IMR-90 (cell line): ENCODE data around the gene ANK3. TPM values are rescaled to one million over a fixed set of nuclear protein-coding genes. Genes with fewer than 3 reads are reported as not detected.

Source experiments
- ATAC-seq: fragments of 200-7000 bp; cut with Tn5 transposase; 2 replicates; pipeline ENCODE4 v1.9.1; 2020; ENCODE audit warnings: low read depth, mild to moderate bottlenecking, moderate library complexity
- BruUV-seq: library from RNA; stranded (reverse); fragments of 400-500 nt; replicated peaks from 2 replicates; lab custom pipeline; 2021; lab: Mats Ljungman, UMichigan
- CTCF ChIA-PET: fragments of 300-600 bp; formaldehyde crosslinking; extraction: SDS; loops from one replicate; lab custom pipeline; 2021; ENCODE audit warnings: antibody characterized with exemption; lab: Yijun Ruan, JAX
- POLR2A ChIA-PET: fragments of 300-600 bp; sonication (Branson Sonifier 250); formaldehyde crosslinking; loops from one replicate; lab custom pipeline; 2022; ENCODE audit warnings: antibody characterized with exemption; ENCODE audit not compliant: unreplicated experiment; lab: Charles Lee
- DNase-seq: peaks from one replicate; pipeline ENCODE4 v3.0.0; 2013
- H2AFZ ChIP-seq: replicated peaks from 2 replicates; pipeline ENCODE3; 2013; ENCODE audit warnings: low read length, mild to moderate bottlenecking; ENCODE audit not compliant: poor library complexity
- H2AK5ac ChIP-seq: 2 replicates; pipeline ENCODE4 v1.6.1; 2013; ENCODE audit warnings: low read depth, low read length, inconsistent platforms
- H2AK9ac ChIP-seq: replicated peaks from 2 replicates; pipeline ENCODE3; 2013; ENCODE audit warnings: mild to moderate bottlenecking, low read depth, low read length, moderate library complexity; ENCODE audit not compliant: poor library complexity
- H2BK120ac ChIP-seq: 2 replicates; pipeline ENCODE4 v1.6.1; 2013; ENCODE audit warnings: low read depth, low read length, inconsistent platforms
- H2BK15ac ChIP-seq: 3 replicates; pipeline ENCODE4 v1.6.1; 2013; ENCODE audit warnings: low read depth, low read length, inconsistent platforms
- H2BK20ac ChIP-seq: 2 replicates; pipeline ENCODE4 v1.6.1; 2013; ENCODE audit warnings: low read depth, mild to moderate bottlenecking, inconsistent platforms, low read length, moderate library complexity
- H2BK5ac ChIP-seq: 2 replicates; pipeline ENCODE4 v1.6.1; 2013; ENCODE audit warnings: mild to moderate bottlenecking, low read depth, low read length, inconsistent platforms; ENCODE audit not compliant: poor library complexity, severe bottlenecking
- H3K14ac ChIP-seq: replicated peaks from 2 replicates; pipeline ENCODE4 v1.6.1; 2013; ENCODE audit warnings: low read depth, low read length, inconsistent platforms
- H3K18ac ChIP-seq: 2 replicates; pipeline ENCODE4 v1.6.1; 2013; ENCODE audit warnings: low read depth, low read length, control low read depth
- H3K23ac ChIP-seq: 2 replicates; pipeline ENCODE4 v1.6.1; 2013; ENCODE audit warnings: low read depth, low read length, inconsistent platforms
- H3K27ac ChIP-seq: 2 replicates; pipeline ENCODE4 v1.5.1; 2013; ENCODE audit warnings: mild to moderate bottlenecking, control low read depth, low read length; ENCODE audit not compliant: insufficient read depth
- H3K27me3 ChIP-seq: 2 replicates; pipeline ENCODE4 v1.6.1; 2013; ENCODE audit warnings: low read length; ENCODE audit not compliant: control insufficient read depth, insufficient read depth
- H3K36me3 ChIP-seq: 2 replicates; pipeline ENCODE4 v1.6.1; 2013; ENCODE audit warnings: low read length, mixed read lengths; ENCODE audit not compliant: control insufficient read depth, insufficient read depth
- H3K4ac ChIP-seq: 2 replicates; pipeline ENCODE4 v1.6.1; 2013; ENCODE audit warnings: low read depth, low read length, inconsistent platforms
- H3K4me1 ChIP-seq: 2 replicates; pipeline ENCODE4 v1.6.1; 2013; ENCODE audit warnings: low read length, mixed read lengths; ENCODE audit not compliant: control insufficient read depth, insufficient read depth
- H3K4me2 ChIP-seq: 2 replicates; pipeline ENCODE4 v1.6.1; 2013; ENCODE audit warnings: low read depth, mild to moderate bottlenecking, control low read depth, low read length, moderate library complexity
- H3K4me3 ChIP-seq: 2 replicates; pipeline ENCODE4 v1.5.1; 2013; ENCODE audit warnings: low read depth, mild to moderate bottlenecking, control low read depth, low read length, moderate library complexity; ENCODE audit not compliant: insufficient read depth
- H3K56ac ChIP-seq: 2 replicates; pipeline ENCODE4 v1.6.1; 2013; ENCODE audit warnings: low read length, inconsistent platforms; ENCODE audit not compliant: insufficient read depth; ENCODE audit errors: extremely low read depth
- H3K79me1 ChIP-seq, 2 experiments: 2 replicates each; pipeline ENCODE4 v1.6.1; 2013; ENCODE audit warnings: low read length in 2 of 2, inconsistent platforms in 1 of 2, low read depth in 1 of 2
- H3K9ac ChIP-seq: 2 replicates; pipeline ENCODE4 v1.6.1; 2013; ENCODE audit warnings: low read depth, low read length, control low read depth
- H3K9me1 ChIP-seq: 2 replicates; pipeline ENCODE4 v1.6.1; 2013; ENCODE audit warnings: low read length, inconsistent platforms; ENCODE audit not compliant: insufficient read depth
- H3K9me3 ChIP-seq: 2 replicates; pipeline ENCODE4 v1.6.1; 2013; ENCODE audit warnings: low read length; ENCODE audit not compliant: control insufficient read depth, insufficient read depth
- H4K20me1 ChIP-seq: 2 replicates; pipeline ENCODE4 v1.6.1; 2013; ENCODE audit warnings: low read length, inconsistent platforms; ENCODE audit not compliant: insufficient read depth
- H4K5ac ChIP-seq: 2 replicates; pipeline ENCODE4 v1.6.1; 2013; ENCODE audit warnings: mild to moderate bottlenecking, low read depth, low read length, control low read depth
- H4K8ac ChIP-seq, 2 experiments: 2 replicates each; pipeline ENCODE4 v1.6.1; 2013; ENCODE audit warnings: low read depth in 2 of 2, low read length in 2 of 2, control low read depth in 1 of 2, inconsistent platforms in 1 of 2
- H4K91ac ChIP-seq: 2 replicates; pipeline ENCODE4 v1.6.1; 2013; ENCODE audit warnings: low read depth, low read length, inconsistent platforms; ENCODE audit not compliant: insufficient read depth
- CEBPB ChIP-seq: IDR thresholded peaks from 2 replicates; pipeline ENCODE4 v1.6.1; 2012; ENCODE audit warnings: low read depth, low read length, improper control_type of control experiment
- WGBS, 2 experiments: methylation state at CpG; one replicate each; pipeline versions ENCODE4 v1.1.5 to v1.1.7; 2013; ENCODE audit warnings: missing lambda C conversion rate in 2 of 2; ENCODE audit not compliant: insufficient read length in 1 of 2; ENCODE audit errors: extremely low coverage in 2 of 2; 5-methylcytosine and 5-hydroxymethylcytosine counted together
- dilution Hi-C: fragments of 300-500 bp; cut with HindIII; formaldehyde crosslinking; loops from one replicate; pipeline ENCODE4 v1.14.3; 2018; ENCODE audit warnings: low sequenced_read_pairs; ENCODE audit not compliant: unreplicated experiment
- in situ Hi-C: fragments of 300-500 bp; cut with MboI; formaldehyde crosslinking; loops from 3 replicates; pipeline ENCODE4 v1.14.3; 2019; ENCODE audit warnings: low sequenced_read_pairs, inconsistent platforms, mixed read lengths
- intact Hi-C: fragments of 100-400 bp; cut with micrococcal nuclease; formaldehyde crosslinking; loops from 2 replicates; pipeline ENCODE4 v1.10.0; 2022
- polyA plus RNA-seq, 3 experiments: library from polyadenylated mRNA; depleted of rRNA; stranded (reverse); fragments of >200 nt; gene quantifications; 2 replicates each; pipeline ENCODE4 v1.2.3, GENCODE V29; 2012; ENCODE audit warnings: low replicate concordance in 1 of 3
- total RNA-seq: library from RNA; depleted of rRNA; stranded (reverse); fragments of >200 nt; gene quantifications from 2 replicates; pipeline ENCODE4 v1.2.3, GENCODE V29; 2012

The ANK3 gene
- total and polyA plus RNA-seq, 2 of the 4 experiments (the other 2 are of a cell fraction), result 0.63 to 1.8 TPM

DNA sequence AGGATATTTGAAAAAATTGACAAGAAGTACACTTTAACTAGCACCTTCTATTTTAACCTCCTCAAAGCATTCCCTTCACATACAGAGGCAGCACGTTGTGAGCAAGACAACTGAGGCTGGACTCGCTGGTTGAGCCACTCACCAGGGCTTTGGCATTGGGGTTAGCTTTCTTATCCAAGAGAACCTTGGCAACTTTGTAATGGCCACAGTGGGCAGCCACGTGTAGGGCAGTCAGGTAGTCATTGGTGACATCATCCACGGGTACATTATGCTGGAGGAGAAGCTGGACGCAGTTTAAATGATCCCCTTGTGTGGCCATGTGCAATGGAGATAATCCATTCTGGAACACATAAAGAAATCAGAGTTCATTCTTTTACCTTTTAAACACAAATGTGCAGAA lies 181.8 kb downstream of the ANK3 start:
- H2AK5ac ChIP-seq, result no peak overlapping the region
- H3K9ac ChIP-seq, result no peak overlapping the region
- no peak overlapping the region for H3K14ac ChIP-seq
- no peak overlapping the region for H2AFZ ChIP-seq
- no peak overlapping the region for H2BK120ac ChIP-seq
- H3K56ac ChIP-seq, result no peak overlapping the region
- no peaks in the 10 kb centered on the region for H3K79me1 ChIP-seq
- no peak overlapping the region for H2BK20ac ChIP-seq
- no peak overlapping the region for H3K18ac ChIP-seq
- no peak overlapping the region for H3K4me2 ChIP-seq
- POLR2A ChIA-PET, result no interaction called here
- H4K20me1 ChIP-seq, result no peaks in the 10 kb centered on the region
- 52% methylated on average over 2 of the region's 5 CpGs; no CpG with 5 or more reads in 1 of the 2 experiments for WGBS, 2 experiments
- no peak overlapping the region for H4K5ac ChIP-seq
- dilution Hi-C loops (no loop called here), in situ Hi-C loops (loop anchor here (5.0 to 25.0 kb wide), 2 partner anchors 111 to 571 kb away; no protein-coding TSS in a partner anchor), intact Hi-C loops (loop anchor here (1.0 to 10.0 kb wide), 6 partner anchors 93 to 973 kb away; partner anchors contain the start of gene CCDC6)
- no peaks in the 10 kb centered on the region for H3K9me3 ChIP-seq
- H4K8ac ChIP-seq, result no peak overlapping the region
- ATAC-seq (no peak), DNase-seq (no peak)
- H3K9me1 ChIP-seq, result no peaks in the 10 kb centered on the region
- no peak overlapping the region for H3K27ac ChIP-seq
- no peak for TF ChIP-seq CEBPB
- no peaks in the 10 kb centered on the region for H3K4me1 ChIP-seq
- no peak overlapping the region for H2BK15ac ChIP-seq
- H2AK9ac ChIP-seq, result no peak overlapping the region
- no peak overlapping the region for H4K91ac ChIP-seq
- no peak overlapping the region for H3K23ac ChIP-seq
- CTCF ChIA-PET, result interaction anchor here (0.6 to 4.1 kb wide), 5 partner anchors 10 to 494 kb away, joined by 3 to 32 read pairs (median 5); no protein-coding TSS in a partner anchor
- H3K36me3 ChIP-seq, result no peaks in the 10 kb centered on the region
- no TSS peak for BruUV-seq
- H2BK5ac ChIP-seq, result no peak overlapping the region
- H3K27me3 ChIP-seq, result peaks cover 12% of the 10 kb centered on the region
- no peak overlapping the region for H3K4me3 ChIP-seq
- no peak overlapping the region for H3K4ac ChIP-seq
